Measurements from ENCODE around the gene STK10. TPM values are rescaled to one million over a fixed set of nuclear protein-coding genes. Genes with fewer than 3 reads are reported as not detected.
"Not testable (repeated sequence)": the region's sequence is repeated elsewhere in the genome, so short reads cannot be mapped to it uniquely, and the experiment has no call there.

Gene STK10
- total RNA-seq, 1 experiment from 2014 or later = 8.0 TPM

- H3K9me3 ChIP-seq, H3K4me3 ChIP-seq, H3K27me3 ChIP-seq, DNase-seq, H3K36me3 ChIP-seq: not testable (repeated sequence)
These were observed 9.8 kb upstream of the STK10 start for GRCh38 chr5:172197775-172198174.

GRCh38 chr5:172194985-172195774, 7.2 kb upstream of the STK10 start:
- Histone ChIP-seq H3K36me3 (no peaks in the 10 kb centered on the region), H3K9me3 (peaks cover 5% of the 10 kb centered on the region; the same call in 1 of the 2 replicates), H3K4me3 (no peak overlapping the region), H3K27me3 (no peaks in the 10 kb centered on the region)
- no peak for DNase-seq

- H3K36me3 ChIP-seq = no peaks in the 10 kb centered on the region
- H3K27me3 ChIP-seq = no peaks in the 10 kb centered on the region
- no peak within 1 kb of the TSS for H3K4me3 ChIP-seq
- no peak for DNase-seq
- peaks cover 5% of the 10 kb centered on the region; the same call in 1 of the 2 replicates for H3K9me3 ChIP-seq
These were observed 5.8 kb upstream of the STK10 start, which contains the start of gene EFCAB9 for GRCh38 chr5:172193872-172194271. Gene EFCAB9, plus strand, starts transcription at chr5:172194172. Its CDS starts 1 bp downstream, at chr5:172194173.

- no peaks in the 10 kb centered on the region for H3K36me3 ChIP-seq
- H3K4me3 ChIP-seq = no peak overlapping the region
- H3K9me3 ChIP-seq = no peaks in the 10 kb centered on the region
- DNase-seq = no peak
- no peaks in the 10 kb centered on the region for H3K27me3 ChIP-seq
These were observed 1.8 kb upstream of the STK10 start for GRCh38 chr5:172189693-172190296.

- no peak for DNase-seq
- Histone ChIP-seq H3K27me3 (no peaks in the 10 kb centered on the region), H3K36me3 (no peaks in the 10 kb centered on the region), H3K9me3 (no peaks in the 10 kb centered on the region), H3K4me3 (peak overlapping the region; percentile 91)
These were observed 1.1 kb upstream of the STK10 start for GRCh38 chr5:172188893-172189692.

- Histone ChIP-seq H3K36me3 (no peaks in the 10 kb centered on the region), H3K4me3 (peak overlapping the region; percentile 91), H3K27me3 (no peaks in the 10 kb centered on the region), H3K9me3 (no peaks in the 10 kb centered on the region)
- peak; percentile 85 for DNase-seq
These were observed 649 bp downstream of the STK10 start for GRCh38 chr5:172187118-172188032.

- Histone ChIP-seq H3K27me3 (no peaks in the 10 kb centered on the region), H3K36me3 (peaks cover 7% of the 10 kb centered on the region; the same call in 1 of the 2 replicates), H3K4me3 (no peak overlapping the region), H3K9me3 (peaks cover 6% of the 10 kb centered on the region; the same call in 1 of the 2 replicates)
- DNase-seq = no peak
These were observed 1.8 kb downstream of the STK10 start for GRCh38 chr5:172186114-172186695.

GRCh38 chr5:172185096-172185461, 2.9 kb downstream of the STK10 start:
- no peaks in the 10 kb centered on the region for H3K27me3 ChIP-seq
- H3K4me3 ChIP-seq = no peak overlapping the region
- H3K36me3 ChIP-seq = peaks cover 9% of the 10 kb centered on the region; the same call in 1 of the 2 replicates
- H3K9me3 ChIP-seq = peaks cover 6% of the 10 kb centered on the region; the same call in 1 of the 2 replicates
- no peak for DNase-seq

GRCh38 chr5:172183881-172184280, 4.1 kb downstream of the STK10 start:
- Histone ChIP-seq H3K36me3 (peaks cover 9% of the 10 kb centered on the region; the same call in 1 of the 2 replicates), H3K4me3 (no peak overlapping the region), H3K27me3 (no peaks in the 10 kb centered on the region), H3K9me3 (peaks cover 6% of the 10 kb centered on the region; the same call in 1 of the 2 replicates)
- DNase-seq = no peak

- no peak overlapping the region for H3K4me3 ChIP-seq
- peaks cover 9% of the 10 kb centered on the region; the same call in 1 of the 2 replicates for H3K36me3 ChIP-seq
- no peaks in the 10 kb centered on the region for H3K27me3 ChIP-seq
- peaks cover 6% of the 10 kb centered on the region; the same call in 1 of the 2 replicates for H3K9me3 ChIP-seq
- DNase-seq = no peak
These were observed 5.7 kb downstream of the STK10 start for GRCh38 chr5:172182291-172182690.

GRCh38 chr5:172180936-172181335, 7.1 kb downstream of the STK10 start:
- Histone ChIP-seq H3K9me3 (peaks cover 6% of the 10 kb centered on the region; the same call in 1 of the 2 replicates), H3K27me3 (no peaks in the 10 kb centered on the region), H3K36me3 (peaks cover 9% of the 10 kb centered on the region; the same call in 1 of the 2 replicates), H3K4me3 (no peak overlapping the region)
- no peak for DNase-seq

GRCh38 chr5:172178991-172179989, 8.7 kb downstream of the STK10 start:
- H3K27me3 ChIP-seq = no peaks in the 10 kb centered on the region
- no peak overlapping the region for H3K4me3 ChIP-seq
- peaks cover 6% of the 10 kb centered on the region; the same call in 1 of the 2 replicates for H3K9me3 ChIP-seq
- peaks cover 9% of the 10 kb centered on the region; the same call in 1 of the 2 replicates for H3K36me3 ChIP-seq
- DNase-seq = no peak

- Histone ChIP-seq H3K4me3 (no peak overlapping the region), H3K9me3 (peaks cover 6% of the 10 kb centered on the region; the same call in 1 of the 2 replicates), H3K27me3 (no peaks in the 10 kb centered on the region), H3K36me3 (peaks cover 9% of the 10 kb centered on the region; the same call in 1 of the 2 replicates)
- no peak for DNase-seq
These were observed 9.6 kb downstream of the STK10 start for GRCh38 chr5:172178301-172178987.

GRCh38 chr5:172177176-172177575, 10.8 kb downstream of the STK10 start:
- Histone ChIP-seq H3K4me3 (no peak overlapping the region), H3K27me3 (no peaks in the 10 kb centered on the region), H3K9me3 (peaks cover 6% of the 10 kb centered on the region; the same call in 1 of the 2 replicates), H3K36me3 (peaks cover 9% of the 10 kb centered on the region; the same call in 1 of the 2 replicates)
- no peak for DNase-seq
